PC-3 (cell line): ENCODE results near the gene GXYLT1. TPM values are rescaled to one million over a fixed set of nuclear protein-coding genes. Genes with fewer than 3 reads are reported as not detected.

Source experiments
- ATAC-seq: fragments of 200-7000 bp; cut with Tn5 transposase; 2 replicates; pipeline ENCODE4 v1.9.1; 2020; ENCODE audit warnings: mild to moderate bottlenecking, moderate library complexity
- BruUV-seq: library from RNA; stranded (reverse); fragments of 400-500 nt; replicated peaks from 2 replicates; lab custom pipeline; 2021; lab: Mats Ljungman, UMichigan
- CTCF ChIA-PET: fragments of 300-600 bp; sonication (Branson Sonifier 250); formaldehyde crosslinking; loops from one replicate; lab custom pipeline; 2022; ENCODE audit warnings: antibody characterized with exemption; lab: Charles Lee
- POLR2A ChIA-PET: fragments of 300-600 bp; sonication (Branson Sonifier 250); formaldehyde crosslinking; loops from one replicate; lab custom pipeline; 2022; ENCODE audit warnings: antibody characterized with exemption; ENCODE audit not compliant: unreplicated experiment; lab: Charles Lee
- DNase-seq: peaks from one replicate; pipeline ENCODE4 v3.0.0-alpha.2; 2015
- H2AFZ ChIP-seq: fragments of 300-600 bp; sonication (generic); 2 replicates; pipeline ENCODE4 v1.6.0; 2016; ENCODE audit warnings: antibody characterized with exemption, low read length
- H3F3A ChIP-seq: fragments of 300-600 bp; sonication (generic); one replicate; pipeline ENCODE4 v1.6.0; 2017; ENCODE audit warnings: antibody characterized with exemption, low read length, control low read depth, mild to moderate bottlenecking; ENCODE audit not compliant: unreplicated experiment
- H3K27ac ChIP-seq: fragments of 300-600 bp; sonication (generic); 2 replicates; pipeline ENCODE4 v1.5.1; 2016; ENCODE audit warnings: mild to moderate bottlenecking, low read length
- H3K27me3 ChIP-seq: fragments of 300-600 bp; sonication (generic); 2 replicates; pipeline ENCODE4 v1.6.1; 2016; ENCODE audit warnings: low read length, mixed read lengths
- H3K36me3 ChIP-seq: fragments of 300-600 bp; sonication (generic); 2 replicates; pipeline ENCODE4 v1.6.1; 2016; ENCODE audit warnings: low read depth, mixed run types, low read length, mixed read lengths
- H3K4me1 ChIP-seq: fragments of 300-600 bp; sonication (generic); 2 replicates; pipeline ENCODE4 v1.5.1; 2016; ENCODE audit warnings: low read length; ENCODE audit not compliant: insufficient read depth
- H3K4me2 ChIP-seq: fragments of 300-600 bp; sonication (generic); 2 replicates; pipeline ENCODE4 v1.6.0; 2016; ENCODE audit warnings: low read length
- H3K4me3 ChIP-seq: fragments of 300-600 bp; sonication (generic); 2 replicates; pipeline ENCODE4 v1.5.1; 2016; ENCODE audit warnings: mild to moderate bottlenecking, low read length, mixed read lengths
- H3K79me2 ChIP-seq: fragments of 300-600 bp; sonication (generic); 2 replicates; pipeline ENCODE4 v1.6.1; 2017; ENCODE audit warnings: low read length, mixed read lengths
- H3K9ac ChIP-seq: fragments of 300-600 bp; sonication (generic); 2 replicates; pipeline ENCODE4 v1.6.0; 2016; ENCODE audit warnings: mild to moderate bottlenecking, low read length
- H3K9me2 ChIP-seq: fragments of 300-600 bp; sonication (generic); replicated peaks from 2 replicates; pipeline ENCODE4 v1.6.1; 2016; ENCODE audit warnings: mixed run types, low read length, mixed read lengths
- H3K9me3 ChIP-seq: fragments of 300-600 bp; sonication (generic); 2 replicates; pipeline ENCODE4 v1.6.1; 2016; ENCODE audit warnings: low read length, mixed read lengths
- H4K20me1 ChIP-seq: fragments of 300-600 bp; sonication (generic); 2 replicates; pipeline ENCODE4 v1.6.1; 2016; ENCODE audit warnings: low read length, mixed read lengths
- EZH2 ChIP-seq: fragments of 300-600 bp; sonication (generic); IDR thresholded peaks from one replicate; pipeline ENCODE4 v1.6.1; 2017; ENCODE audit warnings: antibody characterized with exemption, mild to moderate bottlenecking, low read length; ENCODE audit not compliant: unreplicated experiment
- EZH2phosphoT487 ChIP-seq: fragments of 300-600 bp; sonication (generic); IDR thresholded peaks from 2 replicates; pipeline ENCODE4 v1.6.1; 2018; ENCODE audit warnings: mild to moderate bottlenecking, antibody characterized with exemption, low read length, borderline replicate concordance
- intact Hi-C: fragments of 100-400 bp; cut with micrococcal nuclease; formaldehyde crosslinking; loops from 2 replicates; pipeline ENCODE4 v1.9.0; 2023
- total RNA-seq: library from RNA; depleted of rRNA; stranded (reverse); fragments of >200 nt; gene quantifications from 2 replicates; pipeline ENCODE4 v1.2.3, GENCODE V29; 2014
- TF ChIP-seq, protein P1 (sequence below): fragments of 300-600 bp; sonication (generic); conservative IDR thresholded peaks from 2 replicates; pipeline ENCODE4 v1.5.1; 2017; ENCODE audit warnings: antibody characterized with exemption, low read depth, mild to moderate bottlenecking, low read length

GXYLT1 gene
- total RNA-seq, 1 experiment from 2014 or later, result 5.1 TPM

DNA sequence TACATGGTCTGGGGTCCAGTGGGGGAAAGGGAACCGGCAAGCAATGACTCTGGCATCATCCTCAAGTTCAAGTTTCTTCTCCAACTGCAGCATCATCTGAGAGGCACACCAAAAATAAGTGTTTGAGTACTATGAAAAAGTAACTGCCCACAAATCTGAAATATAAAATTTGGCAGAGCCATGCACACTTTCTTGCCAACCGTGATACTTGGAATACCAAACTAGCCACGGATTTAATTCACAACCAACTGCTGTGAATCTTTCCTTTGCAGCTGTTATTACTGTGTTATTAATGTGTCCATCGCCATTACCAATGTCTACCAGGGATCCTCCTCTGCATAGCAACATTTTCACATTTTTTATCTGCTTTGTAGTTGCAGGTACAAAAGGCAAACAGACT, 74.6 kb downstream of the GXYLT1 start:
- ChIA-PET CTCF (no interaction called here), POLR2A (no interaction called here)
- no peak overlapping the region for H3K27ac ChIP-seq
- H3K36me3 ChIP-seq, result no peaks in the 10 kb centered on the region
- H3K9me2 ChIP-seq, result no peaks in the 10 kb centered on the region
- no peak overlapping the region for H3K9ac ChIP-seq
- TF ChIP-seq EZH2phosphoT487, result no peak
- TF ChIP-seq, protein P1, sequence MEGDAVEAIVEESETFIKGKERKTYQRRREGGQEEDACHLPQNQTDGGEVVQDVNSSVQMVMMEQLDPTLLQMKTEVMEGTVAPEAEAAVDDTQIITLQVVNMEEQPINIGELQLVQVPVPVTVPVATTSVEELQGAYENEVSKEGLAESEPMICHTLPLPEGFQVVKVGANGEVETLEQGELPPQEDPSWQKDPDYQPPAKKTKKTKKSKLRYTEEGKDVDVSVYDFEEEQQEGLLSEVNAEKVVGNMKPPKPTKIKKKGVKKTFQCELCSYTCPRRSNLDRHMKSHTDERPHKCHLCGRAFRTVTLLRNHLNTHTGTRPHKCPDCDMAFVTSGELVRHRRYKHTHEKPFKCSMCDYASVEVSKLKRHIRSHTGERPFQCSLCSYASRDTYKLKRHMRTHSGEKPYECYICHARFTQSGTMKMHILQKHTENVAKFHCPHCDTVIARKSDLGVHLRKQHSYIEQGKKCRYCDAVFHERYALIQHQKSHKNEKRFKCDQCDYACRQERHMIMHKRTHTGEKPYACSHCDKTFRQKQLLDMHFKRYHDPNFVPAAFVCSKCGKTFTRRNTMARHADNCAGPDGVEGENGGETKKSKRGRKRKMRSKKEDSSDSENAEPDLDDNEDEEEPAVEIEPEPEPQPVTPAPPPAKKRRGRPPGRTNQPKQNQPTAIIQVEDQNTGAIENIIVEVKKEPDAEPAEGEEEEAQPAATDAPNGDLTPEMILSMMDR, result no peak
- no peak for TF ChIP-seq EZH2
- no peaks in the 10 kb centered on the region for H3K27me3 ChIP-seq
- H3K79me2 ChIP-seq, result no peaks in the 10 kb centered on the region
- no TSS peak for BruUV-seq
- no peaks in the 10 kb centered on the region for H4K20me1 ChIP-seq
- DNase-seq, result no peak
- no peak overlapping the region for H3K4me2 ChIP-seq
- no peaks in the 10 kb centered on the region for H3K9me3 ChIP-seq
- H3K4me1 ChIP-seq, result no peaks in the 10 kb centered on the region
- no peaks in the 10 kb centered on the region for H3F3A ChIP-seq
- intact Hi-C loops, result no loop called here
- no peak overlapping the region for H3K4me3 ChIP-seq
- no peak overlapping the region for H2AFZ ChIP-seq
- no peak for ATAC-seq

DNA sequence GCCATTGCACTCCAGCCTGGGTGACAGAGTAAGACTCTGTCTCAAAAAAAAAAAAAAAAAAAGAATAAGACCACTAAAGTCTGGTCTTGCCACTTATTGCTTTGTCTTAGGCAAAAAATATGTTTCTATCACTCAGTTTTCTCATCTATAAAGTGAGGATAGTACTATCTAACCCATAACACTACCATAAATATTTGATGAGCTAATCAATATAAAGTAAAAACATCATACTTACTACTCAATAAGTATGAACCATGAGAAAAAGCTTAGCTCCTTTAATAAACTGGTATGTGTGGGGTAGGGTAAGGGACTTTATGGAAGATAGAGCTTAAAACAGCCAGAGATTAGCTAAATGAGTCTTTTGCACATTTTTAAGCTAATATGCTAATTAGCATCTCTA, 85.5 kb downstream of the GXYLT1 start:
- Histone ChIP-seq H3K36me3 (no peaks in the 10 kb centered on the region), H3F3A (no peaks in the 10 kb centered on the region), H3K27ac (no peak overlapping the region), H3K9me3 (no peaks in the 10 kb centered on the region), H3K4me1 (no peaks in the 10 kb centered on the region), H2AFZ (no peak overlapping the region), H3K79me2 (no peaks in the 10 kb centered on the region), H3K4me3 (no peak overlapping the region), H3K9ac (no peak overlapping the region), H3K4me2 (no peak overlapping the region), H3K9me2 (no peaks in the 10 kb centered on the region), H3K27me3 (no peaks in the 10 kb centered on the region), H4K20me1 (no peaks in the 10 kb centered on the region)
- ChIA-PET CTCF (no interaction called here), POLR2A (no interaction called here)
- intact Hi-C loops, result no loop called here
- ATAC-seq (no peak), DNase-seq (no peak)
- no TSS peak for BruUV-seq
- no peak for TF ChIP-seq EZH2
- no peak for TF ChIP-seq EZH2phosphoT487
- TF ChIP-seq, protein P1, result no peak

DNA sequence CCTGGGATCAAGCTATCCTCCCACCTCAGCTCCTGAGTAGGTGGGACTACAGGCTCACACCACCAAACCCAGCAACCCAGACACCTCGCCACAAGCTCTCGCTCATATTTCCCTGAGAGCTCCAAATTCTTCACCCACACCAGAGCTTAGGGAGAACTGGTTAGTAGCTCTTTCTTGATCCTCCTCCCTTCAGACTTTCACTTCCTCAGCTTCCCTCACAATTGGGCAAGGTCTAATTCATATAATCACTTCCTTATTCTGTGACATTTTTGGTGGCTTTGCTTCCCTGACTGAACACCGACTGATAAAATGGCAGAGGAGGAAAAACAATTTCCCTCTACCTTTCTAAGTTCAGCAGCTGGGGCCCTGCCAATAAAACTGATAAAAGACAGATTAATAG, 88.5 kb downstream of the GXYLT1 start:
- POLR2A ChIA-PET, result no interaction called here

More for the DNA sequence above, 88.5 kb downstream of the GXYLT1 start:
- H3K27me3 ChIP-seq, result no peaks in the 10 kb centered on the region
- H3K9ac ChIP-seq, result no peak overlapping the region
- H3K9me2 ChIP-seq, result no peaks in the 10 kb centered on the region
- H3K79me2 ChIP-seq, result no peaks in the 10 kb centered on the region
- H3K4me1 ChIP-seq, result no peaks in the 10 kb centered on the region
- no peaks in the 10 kb centered on the region for H3K36me3 ChIP-seq
- BruUV-seq, result no TSS peak
- CTCF ChIA-PET, result no interaction called here
- no peak overlapping the region for H3K4me3 ChIP-seq
- DNase-seq (no peak), ATAC-seq (no peak)
- no peak overlapping the region for H2AFZ ChIP-seq
- H3K4me2 ChIP-seq, result no peak overlapping the region
- no peak overlapping the region for H3K27ac ChIP-seq
- H3K9me3 ChIP-seq, result no peaks in the 10 kb centered on the region
- no peaks in the 10 kb centered on the region for H3F3A ChIP-seq
- TF ChIP-seq, protein P1, result no peak
- no peak for TF ChIP-seq EZH2phosphoT487
- TF ChIP-seq EZH2, result no peak
- intact Hi-C loops, result no loop called here
- H4K20me1 ChIP-seq, result no peaks in the 10 kb centered on the region
